ENCODE measurements around the gene MAP3K20.
A peak's percentile ranks its signal among the peaks of the same experiment; 100 is the strongest.
"Not testable (repeated sequence)": the region's sequence is repeated elsewhere in the genome, so short reads cannot be mapped to it uniquely, and the experiment has no call there.

MAP3K20 gene

DNA sequence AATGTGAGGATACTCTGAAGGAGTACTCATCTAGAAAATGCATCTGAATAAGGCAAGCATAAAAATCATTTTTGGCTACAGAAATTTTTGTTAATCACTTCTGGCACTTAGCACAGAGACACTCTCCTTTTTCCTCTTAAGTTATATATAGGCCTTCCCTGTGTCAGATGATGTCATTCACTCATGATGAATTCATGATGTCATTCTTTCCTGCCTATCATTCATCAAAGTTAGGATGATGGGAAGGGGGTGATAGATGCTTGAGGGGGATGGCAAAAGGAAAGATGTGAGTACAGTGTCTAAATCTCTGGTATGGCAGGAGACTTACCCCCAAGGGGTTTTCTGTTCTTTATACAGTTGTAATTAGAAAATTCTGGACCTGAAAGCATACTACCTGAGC, 42.0 kb downstream of the MAP3K20 start:
- TF ChIP-seq, protein P1, sequence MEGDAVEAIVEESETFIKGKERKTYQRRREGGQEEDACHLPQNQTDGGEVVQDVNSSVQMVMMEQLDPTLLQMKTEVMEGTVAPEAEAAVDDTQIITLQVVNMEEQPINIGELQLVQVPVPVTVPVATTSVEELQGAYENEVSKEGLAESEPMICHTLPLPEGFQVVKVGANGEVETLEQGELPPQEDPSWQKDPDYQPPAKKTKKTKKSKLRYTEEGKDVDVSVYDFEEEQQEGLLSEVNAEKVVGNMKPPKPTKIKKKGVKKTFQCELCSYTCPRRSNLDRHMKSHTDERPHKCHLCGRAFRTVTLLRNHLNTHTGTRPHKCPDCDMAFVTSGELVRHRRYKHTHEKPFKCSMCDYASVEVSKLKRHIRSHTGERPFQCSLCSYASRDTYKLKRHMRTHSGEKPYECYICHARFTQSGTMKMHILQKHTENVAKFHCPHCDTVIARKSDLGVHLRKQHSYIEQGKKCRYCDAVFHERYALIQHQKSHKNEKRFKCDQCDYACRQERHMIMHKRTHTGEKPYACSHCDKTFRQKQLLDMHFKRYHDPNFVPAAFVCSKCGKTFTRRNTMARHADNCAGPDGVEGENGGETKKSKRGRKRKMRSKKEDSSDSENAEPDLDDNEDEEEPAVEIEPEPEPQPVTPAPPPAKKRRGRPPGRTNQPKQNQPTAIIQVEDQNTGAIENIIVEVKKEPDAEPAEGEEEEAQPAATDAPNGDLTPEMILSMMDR (IDR thresholded peaks at IDR 0.05; ENCODE audit: extremely low read depth, missing control alignments), result no peak
- no peak for DNase-seq (ENCODE audit: low spot score)

DNA sequence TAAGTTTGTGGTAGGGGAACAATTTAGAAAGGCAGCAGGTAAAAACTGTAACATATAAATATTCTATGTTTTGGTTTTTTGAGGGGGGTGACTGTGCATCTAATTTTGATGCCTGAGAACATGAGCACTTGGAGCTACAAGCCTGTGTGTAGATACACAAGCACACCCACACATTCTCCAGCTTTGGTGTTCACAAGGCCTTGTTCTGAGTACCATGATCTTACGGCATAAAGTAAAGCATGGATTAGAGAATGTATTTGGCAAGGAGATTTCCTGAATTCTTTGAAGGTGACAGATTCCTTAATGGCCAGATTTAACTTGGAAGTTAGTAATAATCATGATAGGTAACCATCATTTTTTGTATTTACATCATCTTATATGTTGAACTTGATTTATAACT, 42.7 kb downstream of the MAP3K20 start:
- TF ChIP-seq, protein P1 (IDR thresholded peaks at IDR 0.05; ENCODE audit: extremely low read depth, missing control alignments), result no peak
- DNase-seq (ENCODE audit: low spot score), result no peak

DNA sequence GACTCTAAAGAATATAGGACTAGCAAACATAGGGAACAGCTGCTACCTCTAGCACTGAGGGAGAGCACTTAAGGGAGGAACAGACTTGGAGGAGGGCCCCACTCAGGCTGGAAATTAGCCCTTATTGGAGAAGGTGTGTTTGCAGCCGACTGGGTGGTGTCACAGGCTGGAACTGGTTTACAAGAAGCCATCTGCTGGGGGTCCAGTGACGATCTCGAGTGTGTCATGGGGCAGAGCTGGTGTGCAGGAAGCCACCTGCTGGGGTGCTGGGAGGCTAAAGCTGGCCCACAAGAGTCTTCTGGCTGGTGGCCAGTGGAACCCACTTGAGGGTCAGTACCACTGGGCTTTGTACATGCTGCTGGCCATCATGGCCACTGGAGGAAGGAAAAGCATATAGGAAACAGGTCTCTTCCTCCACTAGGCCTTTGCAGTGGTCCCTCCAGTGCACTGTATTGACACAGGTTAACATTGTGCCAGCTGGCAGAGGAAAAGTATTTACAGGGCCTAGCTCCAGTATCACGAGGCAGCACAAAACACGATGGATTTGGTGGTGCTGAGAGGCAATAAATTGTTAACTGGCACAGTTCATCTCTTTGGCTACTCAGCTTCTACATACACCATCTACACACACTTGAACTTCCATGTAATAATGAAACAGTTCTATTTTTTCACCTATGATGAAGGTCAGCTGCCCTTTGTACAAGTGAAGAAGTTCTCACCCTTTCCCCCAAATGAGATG, 43.6 kb downstream of the MAP3K20 start:
- TF ChIP-seq, protein P1 (IDR thresholded peaks at IDR 0.05; ENCODE audit: extremely low read depth, missing control alignments), result no peak
- DNase-seq (ENCODE audit: low spot score), result no peak

DNA sequence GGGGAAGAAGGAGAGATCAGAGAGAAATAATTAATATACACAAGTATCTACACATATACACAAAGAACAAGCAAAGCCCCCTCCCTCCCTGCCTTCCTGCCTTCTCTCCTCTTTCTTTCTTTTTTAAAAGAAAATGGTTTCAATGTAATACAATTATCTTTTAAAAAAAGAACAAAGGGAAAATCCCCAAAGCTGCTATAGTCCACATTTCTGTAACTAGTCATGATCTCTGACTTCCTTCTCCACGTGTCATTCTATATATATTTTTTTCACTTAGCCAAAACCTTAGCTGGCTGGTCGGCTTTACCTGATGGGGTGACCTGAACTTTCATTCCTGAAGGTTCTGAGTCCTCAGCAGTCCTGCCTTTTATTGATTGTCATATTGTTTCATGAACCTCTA, 44.3 kb downstream of the MAP3K20 start:
- DNase-seq (ENCODE audit: low spot score), result peak; percentile 36
- TF ChIP-seq, protein P1 (IDR thresholded peaks at IDR 0.05; ENCODE audit: extremely low read depth, missing control alignments), result no peak

DNA sequence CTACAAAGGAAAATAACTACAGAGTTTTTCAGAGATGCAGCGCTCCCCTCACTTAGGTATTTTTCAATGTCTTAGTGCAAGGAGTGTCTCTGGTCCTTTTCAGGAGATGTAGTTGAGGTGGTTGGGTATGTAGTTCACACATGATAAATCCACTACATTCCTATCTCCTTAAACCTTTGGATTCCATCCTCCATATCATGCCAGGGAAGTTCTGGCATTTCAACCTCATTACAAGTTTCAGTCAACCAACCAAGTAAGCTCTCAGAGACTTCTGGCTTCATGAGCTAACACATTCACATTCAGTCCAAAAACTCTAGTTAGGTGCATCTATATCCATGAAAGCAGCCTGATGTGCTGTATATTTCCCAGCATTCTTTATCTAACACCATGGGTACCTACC, 47.3 kb downstream of the MAP3K20 start:
- no peak for DNase-seq (ENCODE audit: low spot score)
- TF ChIP-seq, protein P1 (IDR thresholded peaks at IDR 0.05; ENCODE audit: extremely low read depth, missing control alignments), result no peak

DNA sequence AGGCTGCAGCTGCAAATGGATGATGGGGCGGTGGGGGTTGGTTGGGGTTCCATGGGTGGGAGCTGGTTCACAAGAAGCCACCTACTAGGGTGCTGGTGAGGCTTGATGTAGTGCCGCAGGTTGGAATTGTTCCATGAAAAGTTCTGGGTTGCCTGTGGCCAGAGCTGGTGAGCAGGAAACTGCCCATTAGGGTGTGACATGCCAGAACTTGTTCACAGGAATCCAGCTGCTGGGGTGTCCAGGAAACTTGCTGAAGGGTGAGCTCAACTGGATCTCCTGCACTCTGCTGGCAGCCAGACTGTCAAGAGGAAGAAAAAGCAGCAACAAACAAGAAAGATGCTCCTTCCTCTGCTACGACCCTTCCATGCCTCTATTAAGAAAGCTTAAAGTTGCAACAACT, 48.8 kb downstream of the MAP3K20 start:
- DNase-seq (ENCODE audit: low spot score), result no peak
- TF ChIP-seq, protein P1 (IDR thresholded peaks at IDR 0.05; ENCODE audit: extremely low read depth, missing control alignments), result no peak

DNA sequence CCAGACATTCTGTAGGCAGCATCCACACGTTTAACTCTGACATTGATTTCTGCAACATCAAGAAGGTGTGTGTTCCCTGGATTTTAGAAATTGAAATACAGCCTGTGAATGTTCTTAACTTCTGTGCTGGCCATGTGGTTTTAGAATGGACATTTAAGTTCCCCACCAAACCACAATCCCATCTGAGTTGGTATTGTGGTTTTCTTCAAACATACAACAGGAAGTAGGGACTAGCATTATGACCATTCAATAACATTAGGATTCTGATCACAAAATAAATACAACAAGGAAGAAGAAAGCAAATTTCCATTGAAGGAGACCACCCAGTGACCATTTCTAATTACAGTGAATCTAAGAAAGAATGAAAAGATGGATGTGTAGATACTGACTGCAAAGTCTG, 51.2 kb downstream of the MAP3K20 start:
- no peak for DNase-seq (ENCODE audit: low spot score)
- TF ChIP-seq, protein P1 (IDR thresholded peaks at IDR 0.05; ENCODE audit: extremely low read depth, missing control alignments), result no peak

DNA sequence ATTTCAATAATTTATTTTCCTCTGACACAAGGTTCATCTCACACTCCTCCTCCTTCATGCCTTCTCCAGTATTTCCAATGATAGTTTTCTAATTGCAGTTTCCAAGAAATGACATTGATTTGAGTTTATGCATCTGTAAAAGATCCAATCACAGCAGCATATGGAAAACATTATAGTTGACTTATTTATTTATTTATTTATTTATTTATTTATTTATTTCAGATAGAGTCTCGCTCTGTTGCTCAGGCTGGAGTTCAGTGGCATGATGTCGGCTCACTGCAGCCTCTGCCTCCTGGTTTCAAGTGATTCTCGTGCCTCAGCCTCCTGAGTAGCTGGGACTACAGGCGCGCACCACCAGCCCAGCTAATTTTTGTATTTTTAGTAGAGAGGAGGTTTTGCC, 52.5 kb downstream of the MAP3K20 start:
- not testable (repeated sequence) for DNase-seq (ENCODE audit: low spot score)

All from GM20000 (cell line).